ENCODE results near the gene BTBD18.

BTBD18 gene

GRCh38 chr11:57700425-57700824, 51.2 kb downstream of the BTBD18 start:
- H3K4me3 ChIP-seq (ENCODE audit: low read depth, low read length), result no peak overlapping the region
- no peak for TF ChIP-seq CTCF (IDR thresholded peaks at IDR 0.05; ENCODE audit: control insufficient read depth, extremely low read depth, insufficient read depth)
- no peak for DNase-seq (ENCODE audit: low read depth)

GRCh38 chr11:57699813-57700212, 51.8 kb downstream of the BTBD18 start:
- no peak for TF ChIP-seq CTCF (IDR thresholded peaks at IDR 0.05; ENCODE audit: control insufficient read depth, extremely low read depth, insufficient read depth)
- H3K4me3 ChIP-seq (ENCODE audit: low read depth, low read length), result no peak overlapping the region
- no peak for DNase-seq (ENCODE audit: low read depth)

GRCh38 chr11:57698843-57699365, 52.7 kb downstream of the BTBD18 start:
- DNase-seq (ENCODE audit: low read depth), result no peak
- H3K4me3 ChIP-seq (ENCODE audit: low read depth, low read length), result no peak overlapping the region
- no peak for TF ChIP-seq CTCF (IDR thresholded peaks at IDR 0.05; ENCODE audit: control insufficient read depth, extremely low read depth, insufficient read depth)
